Measurements from ENCODE around the gene ATP6V0A1.

DNA sequence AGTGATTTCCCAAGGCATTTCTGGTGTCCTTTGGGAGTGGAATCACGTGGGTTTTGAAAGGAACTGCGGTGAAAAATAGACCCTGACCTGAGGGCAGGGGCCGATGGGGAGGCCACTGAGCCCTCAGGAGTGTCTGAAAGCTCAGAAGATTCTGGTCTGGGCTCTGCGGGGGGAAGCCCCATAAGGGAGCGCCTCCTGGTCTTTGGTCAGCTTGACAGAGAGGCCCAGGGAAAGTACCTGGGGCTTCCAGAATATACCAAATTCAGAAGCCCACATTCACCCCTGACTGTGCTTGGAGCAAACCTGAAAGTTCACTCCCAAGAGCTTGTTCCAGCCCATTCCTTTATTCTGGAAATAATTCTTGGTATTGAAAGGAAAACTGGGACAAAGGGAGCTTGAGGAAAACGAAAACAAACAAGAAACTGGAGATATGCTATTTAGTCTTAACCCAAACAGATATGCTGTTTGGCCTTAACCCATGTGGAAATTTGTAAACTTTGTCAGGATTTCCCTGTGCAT lies 54.1 kb downstream of the ATP6V0A1 start:
- TF ChIP-seq, protein P1, sequence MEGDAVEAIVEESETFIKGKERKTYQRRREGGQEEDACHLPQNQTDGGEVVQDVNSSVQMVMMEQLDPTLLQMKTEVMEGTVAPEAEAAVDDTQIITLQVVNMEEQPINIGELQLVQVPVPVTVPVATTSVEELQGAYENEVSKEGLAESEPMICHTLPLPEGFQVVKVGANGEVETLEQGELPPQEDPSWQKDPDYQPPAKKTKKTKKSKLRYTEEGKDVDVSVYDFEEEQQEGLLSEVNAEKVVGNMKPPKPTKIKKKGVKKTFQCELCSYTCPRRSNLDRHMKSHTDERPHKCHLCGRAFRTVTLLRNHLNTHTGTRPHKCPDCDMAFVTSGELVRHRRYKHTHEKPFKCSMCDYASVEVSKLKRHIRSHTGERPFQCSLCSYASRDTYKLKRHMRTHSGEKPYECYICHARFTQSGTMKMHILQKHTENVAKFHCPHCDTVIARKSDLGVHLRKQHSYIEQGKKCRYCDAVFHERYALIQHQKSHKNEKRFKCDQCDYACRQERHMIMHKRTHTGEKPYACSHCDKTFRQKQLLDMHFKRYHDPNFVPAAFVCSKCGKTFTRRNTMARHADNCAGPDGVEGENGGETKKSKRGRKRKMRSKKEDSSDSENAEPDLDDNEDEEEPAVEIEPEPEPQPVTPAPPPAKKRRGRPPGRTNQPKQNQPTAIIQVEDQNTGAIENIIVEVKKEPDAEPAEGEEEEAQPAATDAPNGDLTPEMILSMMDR (IDR thresholded peaks at IDR 0.05; ENCODE audit: extremely low read depth in 1 of 2, insufficient read depth in 1 of 2, low read depth in 1 of 2, low read length in 2 of 2), result no peak
- TF ChIP-seq POLR2AphosphoS5 (IDR thresholded peaks at IDR 0.05; ENCODE audit: insufficient read depth, low read depth, low read length) (no peak), EZH2 (IDR thresholded peaks at IDR 0.05; ENCODE audit: borderline replicate concordance, low read depth, low read length, severe bottlenecking) (no peak), POLR2A (IDR thresholded peaks at IDR 0.05; ENCODE audit: low read depth, low read length) (no peak), FOS (IDR thresholded peaks at IDR 0.05; ENCODE audit: borderline replicate concordance, insufficient read depth, low read length) (no peak), GATA2 (IDR thresholded peaks at IDR 0.05; ENCODE audit: insufficient read depth, insufficient read length, low read depth, low read length) (no peak), MYC (IDR thresholded peaks at IDR 0.05; ENCODE audit: low read depth, low read length) (no peak)
- TF ChIP-seq, protein P2, sequence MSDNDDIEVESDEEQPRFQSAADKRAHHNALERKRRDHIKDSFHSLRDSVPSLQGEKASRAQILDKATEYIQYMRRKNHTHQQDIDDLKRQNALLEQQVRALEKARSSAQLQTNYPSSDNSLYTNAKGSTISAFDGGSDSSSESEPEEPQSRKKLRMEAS (IDR thresholded peaks at IDR 0.05; ENCODE audit: insufficient read depth, insufficient read length), result no peak

Measured in endothelial cell of umbilical vein (primary cell).